RWPE2 (cell line): Measurements from ENCODE around the gene UBAC1.

Source experiments
- ATAC-seq: fragments of 200-7000 bp; cut with Tn5 transposase; 3 replicates; pipeline ENCODE4 v1.9.1; 2021; ENCODE audit warnings: low read depth
- DNase-seq: peaks from one replicate; pipeline ENCODE4 v3.0.0-alpha.2; 2020; ENCODE audit warnings: low spot score
- H3K27ac ChIP-seq: fragments of 450-650 bp; 2 replicates; pipeline ENCODE4 v1.5.1; 2017; ENCODE audit warnings: mild to moderate bottlenecking; ENCODE audit not compliant: poor library complexity, severe bottlenecking
- H3K27me3 ChIP-seq: fragments of 250-450 bp; sonication (Bioruptor Pico); 2 replicates; pipeline ENCODE4 v1.5.1; 2021; ENCODE audit warnings: mild to moderate bottlenecking, moderate library complexity; ENCODE audit not compliant: insufficient read depth, poor library complexity, severe bottlenecking
- H3K36me3 ChIP-seq: fragments of 250-450 bp; sonication (Bioruptor Pico); 2 replicates; pipeline ENCODE4 v1.5.1; 2020; ENCODE audit warnings: low read depth, mild to moderate bottlenecking, moderate library complexity
- H3K4me1 ChIP-seq: fragments of 250-450 bp; sonication (Bioruptor Pico); 2 replicates; pipeline ENCODE4 v1.5.1; 2021; ENCODE audit warnings: mild to moderate bottlenecking, moderate library complexity; ENCODE audit not compliant: insufficient read depth, poor library complexity, severe bottlenecking
- H3K4me3 ChIP-seq: fragments of 250-450 bp; sonication (Bioruptor Pico); 2 replicates; pipeline ENCODE4 v1.5.1; 2021; ENCODE audit warnings: mild to moderate bottlenecking, moderate library complexity; ENCODE audit not compliant: severe bottlenecking
- H3K9me3 ChIP-seq: fragments of 250-450 bp; sonication (Bioruptor Pico); 2 replicates; pipeline ENCODE4 v1.5.1; 2021; ENCODE audit warnings: mild to moderate bottlenecking, moderate library complexity; ENCODE audit not compliant: severe bottlenecking
- TF ChIP-seq, protein P1 (sequence below): fragments of 450-650 bp; IDR thresholded peaks from one replicate; pipeline ENCODE4 v1.5.1; 2017; ENCODE audit warnings: mild to moderate bottlenecking, moderate library complexity; ENCODE audit not compliant: poor library complexity, severe bottlenecking

UBAC1 gene

DNA sequence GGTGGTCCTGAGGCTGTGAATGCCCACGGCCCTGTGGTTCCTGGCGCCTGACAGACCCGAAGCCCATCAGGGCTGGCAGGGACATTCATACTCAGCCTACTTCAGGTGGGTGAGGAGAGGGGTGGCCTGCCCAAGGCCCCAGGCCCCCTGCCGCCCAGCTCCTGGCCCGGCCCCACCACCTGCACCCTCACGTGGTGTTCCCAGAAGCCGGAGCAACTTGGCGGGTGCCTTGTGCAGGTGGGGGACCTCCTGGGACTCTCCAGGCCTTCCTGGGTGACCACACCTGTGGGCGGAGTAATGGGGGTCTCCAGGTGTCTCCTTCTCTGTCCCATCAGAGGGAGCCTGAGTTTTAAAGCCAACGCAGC is 36.8 kb upstream of the UBAC1 start:
- no peak for ATAC-seq

DNA sequence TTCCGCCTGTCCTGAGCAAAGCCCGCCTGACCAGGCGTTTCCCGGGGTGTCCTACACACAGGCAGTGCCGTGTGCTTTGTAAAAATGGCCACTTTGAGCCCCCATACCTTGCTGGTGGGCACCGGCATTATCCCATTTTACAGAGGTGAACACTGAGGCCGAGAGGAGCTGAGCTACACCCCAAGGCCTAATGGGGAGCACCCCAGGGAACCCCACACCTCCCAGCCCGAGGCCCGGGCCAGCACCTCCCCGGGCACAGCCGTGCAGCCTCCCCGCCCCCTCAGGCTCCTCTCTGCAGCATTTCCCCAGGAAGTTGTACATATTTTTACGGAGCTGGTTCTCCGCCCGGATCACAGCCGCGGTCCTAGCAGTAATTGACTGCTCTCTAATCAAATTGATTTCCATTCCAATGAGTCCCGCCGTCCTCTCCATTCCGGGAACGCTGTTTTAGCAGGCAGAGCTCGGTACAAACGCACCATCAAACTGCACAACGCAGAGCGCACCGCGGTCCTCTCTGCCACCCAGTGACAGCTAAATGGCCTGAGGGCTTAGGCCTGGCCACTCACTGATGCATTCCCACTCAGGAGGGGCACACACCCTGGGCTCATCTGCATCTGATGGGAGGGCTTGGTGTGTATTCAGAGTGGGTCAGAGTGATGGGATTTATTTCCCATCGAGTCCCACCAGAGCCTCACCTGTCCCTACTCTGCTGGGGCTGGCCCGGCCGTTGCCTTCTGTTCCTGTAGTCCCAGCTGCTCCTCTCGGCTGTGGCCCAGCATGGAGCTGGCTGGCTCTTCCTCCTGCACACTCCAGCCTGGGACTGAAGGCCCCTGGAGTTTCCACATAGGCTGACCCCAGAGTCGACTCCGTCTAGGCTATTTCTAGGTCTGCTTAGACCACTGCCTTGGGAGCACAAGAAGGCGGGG is 36.2 kb upstream of the UBAC1 start:
- Histone ChIP-seq H3K36me3 (no peaks in the 10 kb centered on the region), H3K9me3 (no peaks in the 10 kb centered on the region), H3K27me3 (no peaks in the 10 kb centered on the region), H3K27ac (no peak overlapping the region), H3K4me1 (peaks cover 6% of the 10 kb centered on the region), H3K4me3 (no peak overlapping the region)
- DNase-seq = no peak
- ATAC-seq = no peak
- TF ChIP-seq, protein P1, sequence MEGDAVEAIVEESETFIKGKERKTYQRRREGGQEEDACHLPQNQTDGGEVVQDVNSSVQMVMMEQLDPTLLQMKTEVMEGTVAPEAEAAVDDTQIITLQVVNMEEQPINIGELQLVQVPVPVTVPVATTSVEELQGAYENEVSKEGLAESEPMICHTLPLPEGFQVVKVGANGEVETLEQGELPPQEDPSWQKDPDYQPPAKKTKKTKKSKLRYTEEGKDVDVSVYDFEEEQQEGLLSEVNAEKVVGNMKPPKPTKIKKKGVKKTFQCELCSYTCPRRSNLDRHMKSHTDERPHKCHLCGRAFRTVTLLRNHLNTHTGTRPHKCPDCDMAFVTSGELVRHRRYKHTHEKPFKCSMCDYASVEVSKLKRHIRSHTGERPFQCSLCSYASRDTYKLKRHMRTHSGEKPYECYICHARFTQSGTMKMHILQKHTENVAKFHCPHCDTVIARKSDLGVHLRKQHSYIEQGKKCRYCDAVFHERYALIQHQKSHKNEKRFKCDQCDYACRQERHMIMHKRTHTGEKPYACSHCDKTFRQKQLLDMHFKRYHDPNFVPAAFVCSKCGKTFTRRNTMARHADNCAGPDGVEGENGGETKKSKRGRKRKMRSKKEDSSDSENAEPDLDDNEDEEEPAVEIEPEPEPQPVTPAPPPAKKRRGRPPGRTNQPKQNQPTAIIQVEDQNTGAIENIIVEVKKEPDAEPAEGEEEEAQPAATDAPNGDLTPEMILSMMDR = no peak

More for the DNA sequence above, 36.8 kb upstream of the UBAC1 start:
- H3K27me3 ChIP-seq = no peaks in the 10 kb centered on the region
- no peak for DNase-seq
- no peaks in the 10 kb centered on the region for H3K4me1 ChIP-seq
- H3K4me3 ChIP-seq = no peak overlapping the region
- no peaks in the 10 kb centered on the region for H3K9me3 ChIP-seq
- TF ChIP-seq, protein P1 = no peak
- H3K27ac ChIP-seq = no peak overlapping the region
- H3K36me3 ChIP-seq = no peaks in the 10 kb centered on the region

DNA sequence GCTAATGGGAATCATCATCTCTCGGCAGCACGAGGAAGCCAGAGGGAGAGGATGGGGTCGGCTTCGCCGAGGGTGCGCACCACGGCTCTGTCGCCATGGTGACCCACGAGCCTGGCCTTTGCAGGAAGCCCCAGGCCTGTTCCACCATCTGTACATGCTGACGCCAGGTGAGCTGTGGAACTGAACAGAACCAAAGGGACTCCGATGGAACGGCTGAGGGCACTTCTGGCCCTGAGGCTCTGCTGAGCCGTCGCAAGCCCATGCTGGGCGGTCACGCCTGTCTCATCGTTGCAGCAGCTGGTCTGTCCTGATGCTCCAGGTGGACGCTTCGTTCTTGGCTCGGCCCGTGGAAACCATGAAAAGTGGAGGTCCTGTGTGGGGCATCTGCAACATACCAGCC is 34.6 kb upstream of the UBAC1 start:
- Histone ChIP-seq H3K27me3 (no peaks in the 10 kb centered on the region), H3K36me3 (no peaks in the 10 kb centered on the region), H3K4me1 (peaks cover 8% of the 10 kb centered on the region), H3K9me3 (no peaks in the 10 kb centered on the region), H3K4me3 (no peak overlapping the region), H3K27ac (no peak overlapping the region)
- DNase-seq (no peak), ATAC-seq (no peak)
- TF ChIP-seq, protein P1 = no peak

DNA sequence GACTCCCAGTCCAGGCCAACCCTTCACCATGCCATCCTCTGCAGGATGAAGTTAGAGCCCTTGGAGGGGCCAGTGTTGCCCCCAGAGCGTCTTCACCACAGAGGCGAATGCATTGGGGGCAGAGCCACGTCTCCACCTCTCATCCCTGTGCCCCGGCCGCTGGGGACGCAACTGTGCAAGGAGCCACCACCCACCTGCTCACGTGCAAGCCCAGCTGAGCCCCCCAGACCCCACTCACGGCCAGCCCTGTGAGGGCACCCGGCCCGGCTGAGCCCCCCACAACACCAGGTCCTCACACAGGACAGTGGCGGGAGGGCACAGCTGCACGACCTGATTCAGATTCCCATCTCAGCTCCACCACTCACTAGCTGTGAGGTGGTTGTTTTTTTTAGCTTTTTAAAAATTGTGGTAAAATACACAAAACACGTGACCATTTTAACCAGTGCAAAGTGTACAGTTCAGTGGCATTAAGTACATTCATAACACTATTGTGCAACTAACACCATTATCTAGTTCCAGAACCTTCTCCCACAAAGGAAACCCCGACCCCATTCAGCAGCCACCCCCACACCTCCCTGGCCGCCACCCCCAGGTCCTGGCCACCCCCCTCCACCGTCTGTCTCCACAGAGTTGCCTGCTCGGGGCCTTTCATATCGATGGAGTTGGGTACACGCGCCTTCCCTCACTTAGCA is 33.5 kb upstream of the UBAC1 start:
- H3K4me1 ChIP-seq = peaks cover 8% of the 10 kb centered on the region
- no peak overlapping the region for H3K27ac ChIP-seq
- no peak for DNase-seq
- TF ChIP-seq, protein P1 = no peak
- no peaks in the 10 kb centered on the region for H3K9me3 ChIP-seq
- H3K4me3 ChIP-seq = no peak overlapping the region
- H3K36me3 ChIP-seq = no peaks in the 10 kb centered on the region
- H3K27me3 ChIP-seq = peaks cover 8% of the 10 kb centered on the region
- no peak for ATAC-seq
